ENCODE results near the gene FCRL1. TPM values are rescaled to one million over a fixed set of nuclear protein-coding genes. Genes with fewer than 3 reads are reported as not detected.

FCRL1 gene
- total RNA-seq, 3 donors from 2014 or later: 0.17 to 1.4 TPM; not detected in 1

GRCh38 chr1:157849229-157849875 is 29.4 kb upstream of the FCRL1 start:
- Histone ChIP-seq H3K4me3 (no peak overlapping the region), H3K4me1 (ENCODE audit: low read depth) (no peaks in the 10 kb centered on the region), H3K36me3 (ENCODE audit: low read depth) (no peaks in the 10 kb centered on the region), H3K9me3 (no peaks in the 10 kb centered on the region)
- no peak for DNase-seq
- peak; percentile 67 for ATAC-seq
- TF ChIP-seq CTCF (IDR thresholded peaks at IDR 0.05): no peak
- intact Hi-C loops (cut with DNase I, micrococcal nuclease): no loop called here

GRCh38 chr1:157844089-157844830 is 24.3 kb upstream of the FCRL1 start:
- intact Hi-C loops (cut with DNase I, micrococcal nuclease): no loop called here
- Histone ChIP-seq H3K4me1 (ENCODE audit: low read depth) (no peaks in the 10 kb centered on the region), H3K4me3 (no peak overlapping the region), H3K9me3 (no peaks in the 10 kb centered on the region), H3K36me3 (ENCODE audit: low read depth) (no peaks in the 10 kb centered on the region)
- DNase-seq: no peak
- TF ChIP-seq CTCF (IDR thresholded peaks at IDR 0.05): no peak
- no peak for ATAC-seq

GRCh38 chr1:157842939-157843338 is 23.0 kb upstream of the FCRL1 start:
- H3K9me3 ChIP-seq: no peaks in the 10 kb centered on the region
- intact Hi-C loops (cut with DNase I, micrococcal nuclease): no loop called here
- no peak for TF ChIP-seq CTCF (IDR thresholded peaks at IDR 0.05)
- H3K4me3 ChIP-seq: no peak overlapping the region
- no peaks in the 10 kb centered on the region for H3K4me1 ChIP-seq (ENCODE audit: low read depth)
- DNase-seq (no peak), ATAC-seq (no peak)
- no peaks in the 10 kb centered on the region for H3K36me3 ChIP-seq (ENCODE audit: low read depth)

- ATAC-seq (no peak), DNase-seq (no peak)
- Histone ChIP-seq H3K9me3 (no peaks in the 10 kb centered on the region), H3K4me3 (no peak within 1 kb of the TSS), H3K4me1 (ENCODE audit: low read depth) (no peaks in the 10 kb centered on the region), H3K36me3 (ENCODE audit: low read depth) (no peaks in the 10 kb centered on the region)
- no peak for TF ChIP-seq CTCF (IDR thresholded peaks at IDR 0.05)
- intact Hi-C loops (cut with DNase I, micrococcal nuclease): no loop called here
These were observed 21.8 kb upstream of the FCRL1 start, which contains the start of gene CD5L for GRCh38 chr1:157841708-157842107. CD5L (minus strand) TSS chr1:157841808; CDS start chr1:157841701, 107 bp downstream.

- DNase-seq: no peak
- ATAC-seq: no peak
- H3K36me3 ChIP-seq (ENCODE audit: low read depth): no peaks in the 10 kb centered on the region
- H3K4me1 ChIP-seq (ENCODE audit: low read depth): no peaks in the 10 kb centered on the region
- H3K9me3 ChIP-seq: no peaks in the 10 kb centered on the region
- intact Hi-C loops (cut with DNase I, micrococcal nuclease): no loop called here
- TF ChIP-seq CTCF (IDR thresholded peaks at IDR 0.05): no peak
- H3K4me3 ChIP-seq: no peak overlapping the region
These were observed 19.0 kb upstream of the FCRL1 start for GRCh38 chr1:157838966-157839365.

Data from mucosa of descending colon (tissue), 3 donors.